T follicular helper cell (primary cell): ENCODE measurements around the gene REEP5.
"Not testable (repeated sequence)": the region's sequence is repeated elsewhere in the genome, so short reads cannot be mapped to it uniquely, and the experiment has no call there.

Source experiments
- DNase-seq: peaks from one replicate; pipeline ENCODE4 v3.0.0-alpha.2; 2020; ENCODE audit warnings: low read depth
- total RNA-seq, 2 experiments: gene quantifications; one replicate each; lab custom pipeline; 2026; lab: John Stamatoyannopoulos, UW

Gene REEP5
- total RNA-seq, result 81.4 to 149 reads per million in 2 experiments

DNA sequence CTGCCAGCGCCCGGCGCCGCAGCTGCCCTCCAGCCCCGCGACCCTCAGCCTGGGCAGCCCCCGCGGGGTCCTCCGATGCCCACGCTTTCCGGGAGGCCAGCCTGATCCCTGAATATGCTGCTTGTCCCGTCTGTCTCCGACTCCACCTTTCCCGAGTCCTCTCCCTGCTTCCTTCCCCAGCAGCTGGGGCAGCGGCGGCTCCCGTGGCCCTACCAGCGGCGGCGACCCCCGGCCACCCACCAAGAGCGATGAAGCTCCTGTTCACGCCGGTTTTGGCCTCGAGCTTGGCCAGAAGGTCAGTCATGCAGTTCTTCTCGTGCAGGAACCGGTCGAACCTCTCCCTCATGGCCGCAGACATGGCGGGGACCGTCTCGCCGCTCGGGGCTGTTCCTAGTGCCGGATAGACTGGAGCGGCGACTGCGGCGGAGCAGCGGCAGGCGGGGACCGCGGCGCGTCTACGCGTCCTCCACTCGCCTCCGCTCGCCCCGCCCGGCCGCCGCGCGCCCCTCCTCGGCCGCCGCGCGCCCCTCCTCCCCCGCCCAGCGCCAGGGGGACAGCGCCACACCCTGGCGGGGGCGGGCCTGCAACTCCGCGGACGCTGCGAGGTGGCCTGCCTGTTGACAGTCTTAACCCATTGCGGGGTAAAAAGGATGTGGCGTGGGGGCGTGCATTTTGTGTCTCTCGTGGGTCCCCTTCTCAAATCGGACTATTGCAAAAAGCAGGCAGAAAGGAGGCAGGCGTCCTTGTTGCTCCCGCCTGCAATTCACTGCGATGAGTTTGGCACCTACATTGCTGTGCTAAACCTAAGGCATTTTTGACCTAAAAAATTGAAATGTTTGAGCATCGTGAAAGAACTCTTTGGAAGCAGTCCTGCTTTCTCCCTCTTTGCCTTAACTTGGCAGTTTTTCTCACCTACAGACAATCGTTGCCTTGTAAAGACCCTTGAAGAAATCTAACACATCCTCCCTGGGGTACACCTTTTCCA, at the start of gene REEP5:
TSS of gene REEP5 (minus strand) at position 395 of the 985 bp plus-strand sequence. CDS start at position 358, 37 bp downstream.
- peak; percentile 67 for DNase-seq

- no peak for DNase-seq
Observed at GRCh38 chr5:112971276-112971675, 49.2 kb upstream of the REEP5 start.

- no peak for DNase-seq
Observed at GRCh38 chr5:112968411-112969106, 46.5 kb upstream of the REEP5 start.

DNA sequence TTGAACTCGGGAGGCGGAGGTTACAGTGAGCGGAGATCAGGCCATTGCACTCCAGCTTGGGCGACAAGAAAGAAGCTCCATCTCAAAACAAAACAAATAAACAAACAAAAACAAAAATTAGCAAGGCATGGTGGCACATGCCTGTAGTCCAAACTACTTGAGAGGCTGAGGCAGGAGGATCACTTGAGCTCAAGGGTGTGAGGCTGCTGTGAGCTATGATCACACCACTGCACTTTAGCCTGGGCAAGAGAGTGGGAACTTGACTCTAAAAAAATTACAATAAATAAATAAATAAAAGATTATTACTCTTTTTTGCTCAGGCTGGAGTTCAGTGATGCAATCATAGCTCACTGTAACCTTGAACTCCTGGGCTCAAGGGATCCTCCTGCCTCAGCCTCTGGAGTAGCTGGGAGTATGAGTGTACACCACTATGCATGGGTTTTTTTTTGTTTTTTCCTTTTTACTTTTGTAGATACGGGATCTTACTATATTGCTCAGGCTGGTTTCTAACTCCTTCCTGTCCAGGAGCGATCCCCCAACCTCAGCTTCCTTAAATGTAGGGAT, 45.6 kb upstream of the REEP5 start:
- DNase-seq, result no peak

DNA sequence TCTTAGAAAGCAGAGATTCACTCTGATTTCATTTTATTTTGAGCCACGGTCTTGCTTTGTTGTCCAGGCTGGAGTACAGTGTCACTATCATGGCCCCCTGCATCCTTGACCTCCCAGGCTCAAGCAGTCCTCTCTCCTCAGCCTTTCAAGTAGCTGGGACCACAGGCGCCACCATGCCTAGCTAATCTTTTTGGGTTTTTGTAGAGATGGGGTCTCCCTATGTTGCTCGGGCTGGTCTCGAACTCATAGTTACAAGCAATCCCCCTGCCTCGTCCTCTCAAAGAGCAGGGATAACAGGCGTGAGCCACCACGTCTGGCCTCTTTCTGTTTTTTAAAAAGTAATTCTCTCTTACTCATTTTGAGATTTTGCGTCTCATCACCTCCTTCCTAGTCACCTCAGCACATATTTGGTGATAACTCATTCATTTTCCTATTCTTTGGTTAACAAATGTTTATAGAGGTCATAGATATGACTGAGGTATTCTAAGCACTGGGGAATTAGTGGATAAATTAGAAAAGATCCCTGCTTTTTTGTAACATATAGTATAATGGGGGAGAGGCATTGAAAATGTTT, 43.8 kb upstream of the REEP5 start:
- DNase-seq, result no peak

- not testable (repeated sequence) for DNase-seq
Observed at GRCh38 chr5:112963374-112963733, 41.3 kb upstream of the REEP5 start.

DNA sequence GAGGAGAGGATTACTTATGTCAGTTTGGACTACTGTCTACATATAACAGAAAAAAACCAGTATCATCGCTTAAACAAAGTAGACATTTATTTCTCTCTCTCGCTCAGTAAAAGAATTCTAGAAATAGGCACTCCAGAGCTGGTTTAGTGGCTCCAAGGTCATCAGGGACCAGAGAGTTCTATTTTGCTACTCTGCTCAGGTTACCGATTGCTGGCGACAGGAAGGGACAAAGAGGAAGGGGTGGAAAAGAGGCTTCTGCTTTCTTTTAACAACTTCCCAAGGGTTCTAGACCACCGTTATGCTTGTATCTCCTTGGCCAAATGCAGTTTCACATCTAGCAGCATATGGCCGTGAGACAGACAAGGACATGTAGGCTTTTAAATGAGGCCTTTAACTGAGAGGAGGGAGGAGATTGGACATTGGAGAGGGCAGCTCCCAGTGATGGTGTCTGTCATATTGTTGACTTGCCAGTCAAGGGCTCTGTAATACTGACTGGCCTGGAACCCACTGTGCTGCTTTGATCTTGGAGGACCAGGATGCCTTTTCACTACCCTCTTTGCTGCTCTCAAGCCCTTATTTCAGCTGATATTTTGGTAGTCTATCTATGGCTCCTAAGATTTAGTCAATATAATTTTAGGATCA, 39.0 kb upstream of the REEP5 start:
- no peak for DNase-seq

GRCh38 chr5:112960315-112960714, 38.3 kb upstream of the REEP5 start:
- DNase-seq, result no peak

- not testable (repeated sequence) for DNase-seq
Observed at GRCh38 chr5:112959872-112960271, 37.8 kb upstream of the REEP5 start.

DNA sequence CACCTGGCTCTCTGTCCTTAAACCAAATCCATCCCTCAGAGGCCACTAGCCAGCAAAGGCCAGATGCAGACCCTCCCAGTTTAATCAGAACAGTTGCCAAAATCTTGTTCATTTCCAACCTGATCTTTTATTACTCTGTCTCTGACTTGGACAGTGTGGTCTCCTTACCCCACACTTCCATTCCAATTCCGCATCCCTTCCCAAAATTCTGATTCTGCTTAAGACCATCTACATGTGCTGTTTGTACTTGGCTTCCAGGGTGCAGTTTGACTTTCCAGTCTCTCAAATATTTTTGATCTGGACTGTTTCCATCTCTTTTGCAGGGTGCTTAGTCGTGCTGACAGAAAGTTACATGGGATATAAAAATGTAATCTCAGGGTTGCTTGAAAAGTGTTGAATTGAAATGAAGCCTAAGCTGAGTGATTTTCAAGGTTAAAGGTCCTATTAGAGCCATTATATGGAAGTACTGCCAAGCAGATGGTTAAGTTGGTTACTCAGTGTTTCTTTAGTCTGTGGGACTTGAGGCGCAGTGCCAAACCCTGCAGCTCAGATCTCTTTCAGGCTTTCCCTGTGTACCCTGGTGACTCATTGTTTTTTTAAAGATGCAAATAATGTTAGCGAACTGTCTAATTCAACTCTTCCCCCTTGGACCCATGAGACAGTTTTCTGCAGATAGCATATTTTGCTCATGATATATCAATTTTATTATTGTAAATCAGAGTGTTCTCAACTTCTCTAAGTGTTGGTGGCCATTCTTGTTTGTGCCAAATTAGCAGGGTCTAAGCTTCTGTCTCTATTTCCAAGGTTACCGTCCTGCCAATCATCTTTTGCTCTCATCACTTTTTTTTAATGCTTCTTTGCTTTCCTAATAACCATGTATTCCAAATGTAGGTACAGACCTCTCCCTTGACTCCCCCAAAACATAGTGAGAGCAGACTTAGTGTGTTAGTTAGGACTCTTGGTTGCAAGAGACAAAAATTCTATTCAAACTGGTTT, 36.4 kb upstream of the REEP5 start:
- DNase-seq, result no peak

- no peak for DNase-seq
Observed at GRCh38 chr5:112957036-112957808, 35.2 kb upstream of the REEP5 start.

DNA sequence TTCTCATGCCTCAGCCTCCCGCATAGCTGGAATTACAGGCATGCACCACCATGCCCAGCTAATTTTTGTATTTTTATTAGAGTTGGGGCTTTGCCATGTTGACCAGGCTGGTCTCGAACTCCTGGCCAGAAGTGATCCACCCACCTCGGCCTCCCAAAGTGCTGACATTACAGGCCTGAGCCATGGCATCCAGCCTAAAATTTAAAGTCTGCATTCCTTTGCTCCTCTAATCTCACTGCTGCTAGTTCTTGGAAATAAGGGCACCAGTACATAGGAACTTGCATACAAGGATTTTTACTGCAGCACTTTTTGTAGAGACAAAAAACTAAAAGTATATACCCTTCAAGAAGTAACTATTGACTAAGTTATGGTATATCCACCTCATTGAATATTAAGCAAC, 34.6 kb upstream of the REEP5 start:
- no peak for DNase-seq

- no peak for DNase-seq
Observed at GRCh38 chr5:112951124-112951702, 29.2 kb upstream of the REEP5 start.

DNA sequence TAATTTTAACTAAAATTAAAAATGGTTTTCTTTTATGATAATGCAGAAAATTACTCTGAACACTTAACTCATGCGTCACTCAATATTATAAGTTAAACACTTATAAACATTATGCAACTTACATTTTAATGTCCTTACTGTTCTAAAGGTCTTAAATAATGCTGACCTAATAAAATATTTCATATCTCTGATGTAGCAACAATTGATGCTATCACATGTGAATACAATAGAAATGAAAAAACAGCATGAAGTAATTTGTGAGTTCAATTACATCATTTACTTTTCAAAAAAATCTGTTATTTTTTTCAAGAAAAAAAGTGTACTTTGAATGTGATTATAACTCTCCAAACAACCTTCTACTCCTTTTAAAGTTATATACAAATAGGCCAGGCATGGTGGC, 26.4 kb upstream of the REEP5 start:
- no peak for DNase-seq

- no peak for DNase-seq
Observed at GRCh38 chr5:112940670-112941069, 18.6 kb upstream of the REEP5 start.

GRCh38 chr5:112938286-112938685, 16.3 kb upstream of the REEP5 start:
- DNase-seq, result no peak

- DNase-seq, result no peak
Observed at GRCh38 chr5:112935675-112936074, 13.6 kb upstream of the REEP5 start.

DNA sequence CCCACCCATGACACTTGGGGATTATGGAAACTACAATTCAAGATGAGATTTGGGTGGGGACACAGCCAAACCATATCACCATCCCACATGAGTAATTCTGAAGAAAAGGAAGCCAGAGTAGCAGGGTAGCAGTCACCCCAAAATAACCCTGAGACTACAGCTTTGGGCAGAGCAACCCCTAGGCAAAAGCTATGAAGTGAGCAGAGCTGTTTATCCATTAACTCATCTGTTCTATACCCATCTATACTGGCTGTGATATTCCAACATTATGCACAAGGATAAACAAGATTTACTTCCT, 12.3 kb upstream of the REEP5 start:
- DNase-seq, result no peak

GRCh38 chr5:112933651-112934365, 11.8 kb upstream of the REEP5 start:
- no peak for DNase-seq
